K562 (cell line): ENCODE data around the gene FRMD3. TPM values are rescaled to one million over a fixed set of nuclear protein-coding genes. Genes with fewer than 3 reads are reported as not detected.

Experiments used
- ATAC-seq: fragments of 200-7000 bp; cut with Tn5 transposase; 3 replicates; pipeline ENCODE4 v1.9.1; 2020; ENCODE audit warnings: moderate library complexity
- BruUV-seq: library from RNA; stranded (reverse); fragments of 400-500 nt; replicated peaks from 2 replicates; lab custom pipeline; 2021; lab: Mats Ljungman, UMichigan
- CTCF ChIA-PET: fragments of 300-600 bp; formaldehyde crosslinking; extraction: SDS; loops from one replicate; lab custom pipeline; 2021; ENCODE audit warnings: low intra/inter-chr PET ratio; lab: Yijun Ruan, JAX
- POLR2A ChIA-PET: fragments of 300-600, 350-650 bp; sonication (Branson Sonifier 250); formaldehyde crosslinking; extraction: SDS; loops from one replicate; lab custom pipeline; 2021; ENCODE audit warnings: antibody characterized with exemption, inconsistent platforms; lab: Yijun Ruan, JAX
- DNase-seq, 4 experiments: peaks; one replicate each; pipeline versions ENCODE4 v3.0.0 to v3.0.0-alpha.2; 2011 to 2018; ENCODE audit warnings: low spot score in 3 of 4, mixed read lengths in 3 of 4; ENCODE audit errors: extremely low read depth in 1 of 4
- FAIRE-seq: peaks from 2 replicates; lab custom pipeline; 2011; peaks lifted over from hg19 to GRCh38; lab: Jason Lieb, UNC
- H2AFZ ChIP-seq: 2 replicates; pipeline ENCODE4 v1.6.0; 2011; ENCODE audit warnings: low read depth, low read length, control low read depth, inconsistent platforms
- H3K27ac ChIP-seq: fragments of 200-600 bp; 3 replicates; pipeline ENCODE4 v1.8.0; 2011; ENCODE audit warnings: low read depth, mild to moderate bottlenecking, control low read depth, inconsistent platforms, low read length, moderate library complexity, mixed read lengths; ENCODE audit errors: extremely low read depth
- H3K27me3 ChIP-seq, 2 experiments: fragments of 300-600 bp in 1 of 2; 2 replicates in 1 of 2; 3 replicates in 1 of 2; pipeline versions ENCODE4 v1.6.0 to v1.8.0; 2011; ENCODE audit warnings: inconsistent platforms in 2 of 2, low read length in 2 of 2, mild to moderate bottlenecking in 1 of 2, mixed read lengths in 1 of 2, moderate library complexity in 1 of 2; ENCODE audit not compliant: control insufficient read depth in 2 of 2, insufficient read depth in 2 of 2
- H3K36me3 ChIP-seq: fragments of 300-600 bp; 3 replicates; pipeline ENCODE4 v1.8.0; 2011; ENCODE audit warnings: mild to moderate bottlenecking, low read length, inconsistent platforms; ENCODE audit not compliant: control insufficient read depth, insufficient read depth
- H3K4me1 ChIP-seq, 2 experiments: fragments of 200-600 bp in 1 of 2; replicated peaks in 1 of 2; 2 replicates in 1 of 2; 3 replicates in 1 of 2; pipeline versions ENCODE4 v1.5.1 to v1.8.0; 2011; ENCODE audit warnings: inconsistent platforms in 2 of 2, low read length in 2 of 2, mild to moderate bottlenecking in 1 of 2, mixed read lengths in 1 of 2, moderate library complexity in 1 of 2; ENCODE audit not compliant: control insufficient read depth in 2 of 2, insufficient read depth in 2 of 2
- H3K4me2 ChIP-seq: 2 replicates; pipeline ENCODE4 v1.6.1; 2011; ENCODE audit warnings: low read length, control low read depth, inconsistent platforms, mixed read lengths; ENCODE audit not compliant: insufficient read depth
- H3K4me3 ChIP-seq: fragments of 200-600 bp; sonication (generic), shearing (Covaris generic); 2 replicates; pipeline ENCODE4 v1.5.1; 2016; ENCODE audit warnings: control low read depth, inconsistent platforms
- H3K79me2 ChIP-seq: fragments of 200-600 bp; 3 replicates; pipeline ENCODE4 v1.8.0; 2011; ENCODE audit warnings: low read length, inconsistent platforms; ENCODE audit not compliant: control insufficient read depth, insufficient read depth
- H3K9ac ChIP-seq, 2 experiments: 2 replicates each; pipeline versions ENCODE4 v1.6.0 to v1.6.1; 2011; ENCODE audit warnings: low read depth in 2 of 2, low read length in 2 of 2, control low read depth in 1 of 2, inconsistent platforms in 1 of 2, mild to moderate bottlenecking in 1 of 2, mixed read lengths in 1 of 2; ENCODE audit not compliant: insufficient read depth in 1 of 2
- H3K9me1 ChIP-seq: one replicate; pipeline ENCODE4 v1.6.0; 2011; ENCODE audit warnings: inconsistent platforms, mild to moderate bottlenecking, low read length, moderate library complexity; ENCODE audit not compliant: control insufficient read depth, insufficient read depth
- H3K9me3 ChIP-seq: replicated peaks from 2 replicates; pipeline ENCODE4 v1.5.1; 2011; ENCODE audit warnings: low read depth, low read length, inconsistent platforms; ENCODE audit not compliant: control insufficient read depth, insufficient read depth
- H4K20me1 ChIP-seq: replicated peaks from 2 replicates; pipeline ENCODE4 v1.6.1; 2011; ENCODE audit warnings: low read length, inconsistent platforms, mixed read lengths; ENCODE audit not compliant: control insufficient read depth, insufficient read depth
- CREB3 ChIP-seq: fragments of 450-650 bp; conservative IDR thresholded peaks from 2 replicates; pipeline ENCODE4 v1.6.1; 2016; ENCODE audit warnings: missing genetic modification characterization, low read depth, mild to moderate bottlenecking, missing compliant biosample characterization, moderate library complexity
- EGR1 ChIP-seq: fragments of 450-650 bp; conservative IDR thresholded peaks from 2 replicates; pipeline ENCODE4 v1.6.1; 2017; ENCODE audit warnings: mild to moderate bottlenecking
- FOXK1 ChIP-seq: sonication (generic); formaldehyde crosslinking; IDR thresholded peaks from 2 replicates; pipeline ENCODE4 v1.8.0; 2022; ENCODE audit warnings: missing genetic modification reagents, mild to moderate bottlenecking, borderline replicate concordance
- HDGF ChIP-seq: fragments of 450-650 bp; IDR thresholded peaks from 2 replicates; pipeline ENCODE4 v1.6.1; 2016
- HNRNPLL ChIP-seq: fragments of 200-400 bp; formaldehyde crosslinking; IDR thresholded peaks from 2 replicates; pipeline ENCODE4 v1.6.1; 2017; ENCODE audit warnings: low read length, low read depth, mild to moderate bottlenecking; ENCODE audit not compliant: poor library complexity, severe bottlenecking
- MAZ ChIP-seq, 2 experiments: fragments of 450-650 bp in 1 of 2; sonication (generic) in 1 of 2; formaldehyde crosslinking; IDR thresholded peaks in 1 of 2; conservative IDR thresholded peaks in 1 of 2; 2 replicates each; pipeline versions ENCODE4 v1.4.0 to v1.5.0; 2020; ENCODE audit warnings: mild to moderate bottlenecking in 1 of 2, missing genetic modification reagents in 1 of 2
- MLLT1 ChIP-seq, 2 experiments: fragments of 450-650 bp; IDR thresholded peaks; 2 replicates each; pipeline ENCODE4 v1.6.1; 2016
- ZNF263 ChIP-seq: sonication (generic); formaldehyde crosslinking; IDR thresholded peaks from 2 replicates; pipeline ENCODE4 v1.8.0; 2022; ENCODE audit warnings: mild to moderate bottlenecking, missing genetic modification reagents, borderline replicate concordance
- ZNF830 ChIP-seq: fragments of 250-450 bp; sonication (Bioruptor Pico); IDR thresholded peaks from 2 replicates; pipeline ENCODE4 v1.5.0; 2021; ENCODE audit warnings: mild to moderate bottlenecking
- WGBS: fragments of 100-300 bp; shearing (Covaris generic); methylation state at CpG from one replicate; pipeline ENCODE4 v1.1.6; 2016; ENCODE audit warnings: low coverage, mixed read lengths; ENCODE audit not compliant: insufficient coverage; ENCODE audit errors: missing lambda C conversion rate; 5-methylcytosine and 5-hydroxymethylcytosine counted together
- in situ Hi-C: fragments of 300-500 bp; cut with MboI; formaldehyde crosslinking; loops from 4 replicates; pipeline ENCODE4 v1.15.0; 2018; ENCODE audit warnings: inconsistent platforms, mixed read lengths
- intact Hi-C: fragments of 100-400 bp; cut with micrococcal nuclease; formaldehyde crosslinking; loops from 2 replicates; pipeline ENCODE4 v1.14.2; 2022
- polyA plus RNA-seq, 8 experiments: library from polyadenylated mRNA; depleted of rRNA in 4 of 8; stranded (reverse) in 5 of 8; unstranded in 3 of 8; fragments of >200 nt; fragmentation: Nextera tagmentation in 2 of 8; fragmentation: Illumina TruSeq in 1 of 8; extraction: Ambion mirVana in 2 of 8; extraction: Trizol in 1 of 8; gene quantifications; 2 replicates each; pipeline versions ENCODE4 v1.2.1 to v1.2.3, GENCODE V29; 2011 to 2014; ENCODE audit warnings: inconsistent platforms in 1 of 8, missing spikeins in 1 of 8
- total RNA-seq, 7 experiments: library from RNA; depleted of rRNA in 6 of 7; stranded (reverse); fragments of >200 nt in 6 of 7; fragmentation: Illumina TruSeq in 2 of 7; extraction: Trizol in 2 of 7; gene quantifications; 2 replicates each; pipeline versions ENCODE4 v1.2.1 to v1.2.3, GENCODE V29; 2011 to 2021; ENCODE audit warnings: low replicate concordance in 1 of 7

Gene FRMD3
- total and polyA plus RNA-seq, 9 of the 15 experiments (the other 6 are each of a cell fraction or from before 2014, with no cell fraction given): 0.09 to 0.51 (median 0.21) TPM

- TF ChIP-seq ZNF263 (CRISPR knock-in tag) (no peak), MAZ (CRISPR knock-in tag; conservative IDR thresholded peaks at IDR 0.05 in 1 of 2, IDR thresholded peaks at IDR 0.05 in 1 of 2) (no peak), HDGF (no peak)
Measured at GRCh38 chr9:83425240-83425639, 113.0 kb downstream of the FRMD3 start (continued).

- DNase-seq (no peak), FAIRE-seq (no peak), ATAC-seq (no peak)
- Histone ChIP-seq H3K9ac (no peak overlapping the region), H3K79me2 (no peaks in the 10 kb centered on the region), H2AFZ (no peak overlapping the region), H3K9me1 (no peaks in the 10 kb centered on the region), H3K4me3 (no peak overlapping the region), H3K9me3 (no peaks in the 10 kb centered on the region), H3K27ac (no peak overlapping the region), H3K36me3 (no peaks in the 10 kb centered on the region), H3K27me3 (no peaks in the 10 kb centered on the region), H3K4me2 (no peak overlapping the region), H4K20me1 (no peaks in the 10 kb centered on the region), H3K4me1 (no peaks in the 10 kb centered on the region; a peak in 2 of 5 replicates)
- 18% methylated on average over 2 of the region's 2 CpGs for WGBS
- POLR2A ChIA-PET: interaction anchor here (0.6 kb wide), 1 partner anchor 51 kb away, joined by 3 read pairs; no protein-coding TSS in a partner anchor
- CTCF ChIA-PET: no interaction called here
- in situ Hi-C loops (no loop called here), intact Hi-C loops (no loop called here)
- BruUV-seq: no TSS peak
- TF ChIP-seq HNRNPLL: no peak
- TF ChIP-seq ZNF830 (CRISPR knock-in tag): no peak
- TF ChIP-seq MLLT1 (IDR thresholded peaks at IDR 0.05): no peak
- TF ChIP-seq FOXK1 (CRISPR knock-in tag): no peak
- no peak for TF ChIP-seq CREB3 (tag)
- TF ChIP-seq EGR1: no peak
- TF ChIP-seq, all 486 proteins: peak for 0
Measured at GRCh38 chr9:83424831-83425230, 113.4 kb downstream of the FRMD3 start.
